ENCODE measurements around the gene NSDHL.

DNA sequence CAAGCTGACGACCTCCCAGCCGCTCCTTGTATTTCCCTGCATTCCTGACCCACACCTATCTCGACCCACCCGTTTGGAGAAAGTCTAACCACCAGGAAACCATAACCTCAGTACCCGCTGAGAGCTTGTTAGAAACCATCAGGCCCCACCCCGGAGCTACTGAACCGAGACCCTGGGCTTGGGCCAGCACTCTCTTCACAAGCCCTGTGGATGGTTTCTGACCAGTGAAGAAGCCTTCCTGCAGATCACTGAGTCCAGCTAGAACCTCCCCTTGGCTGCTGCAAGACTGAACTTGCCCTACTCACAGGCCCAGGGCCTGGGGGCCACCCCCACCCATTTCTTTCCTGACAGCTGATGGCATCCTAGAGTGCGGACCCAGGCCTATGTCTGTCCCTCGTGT lies 40.4 kb downstream of the NSDHL start:
- TF ChIP-seq EZH2 (IDR thresholded peaks at IDR 0.05; ENCODE audit: insufficient read depth, low read length) = no peak
- TF ChIP-seq, protein P1, sequence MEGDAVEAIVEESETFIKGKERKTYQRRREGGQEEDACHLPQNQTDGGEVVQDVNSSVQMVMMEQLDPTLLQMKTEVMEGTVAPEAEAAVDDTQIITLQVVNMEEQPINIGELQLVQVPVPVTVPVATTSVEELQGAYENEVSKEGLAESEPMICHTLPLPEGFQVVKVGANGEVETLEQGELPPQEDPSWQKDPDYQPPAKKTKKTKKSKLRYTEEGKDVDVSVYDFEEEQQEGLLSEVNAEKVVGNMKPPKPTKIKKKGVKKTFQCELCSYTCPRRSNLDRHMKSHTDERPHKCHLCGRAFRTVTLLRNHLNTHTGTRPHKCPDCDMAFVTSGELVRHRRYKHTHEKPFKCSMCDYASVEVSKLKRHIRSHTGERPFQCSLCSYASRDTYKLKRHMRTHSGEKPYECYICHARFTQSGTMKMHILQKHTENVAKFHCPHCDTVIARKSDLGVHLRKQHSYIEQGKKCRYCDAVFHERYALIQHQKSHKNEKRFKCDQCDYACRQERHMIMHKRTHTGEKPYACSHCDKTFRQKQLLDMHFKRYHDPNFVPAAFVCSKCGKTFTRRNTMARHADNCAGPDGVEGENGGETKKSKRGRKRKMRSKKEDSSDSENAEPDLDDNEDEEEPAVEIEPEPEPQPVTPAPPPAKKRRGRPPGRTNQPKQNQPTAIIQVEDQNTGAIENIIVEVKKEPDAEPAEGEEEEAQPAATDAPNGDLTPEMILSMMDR (IDR thresholded peaks at IDR 0.05; ENCODE audit: insufficient read depth, low read depth, low read length) = no peak

All from astrocyte (in vitro differentiated cells and primary cell).